Measurements from ENCODE around the gene DHDH. TPM values are rescaled to one million over a fixed set of nuclear protein-coding genes. Genes with fewer than 3 reads are reported as not detected.

DHDH gene
- total RNA-seq, 5 donors from 2014 or later (not counting 1 experiment from before 2014, with no cell fraction given): 0.93 to 1.7 (median 1.2) TPM

DNA sequence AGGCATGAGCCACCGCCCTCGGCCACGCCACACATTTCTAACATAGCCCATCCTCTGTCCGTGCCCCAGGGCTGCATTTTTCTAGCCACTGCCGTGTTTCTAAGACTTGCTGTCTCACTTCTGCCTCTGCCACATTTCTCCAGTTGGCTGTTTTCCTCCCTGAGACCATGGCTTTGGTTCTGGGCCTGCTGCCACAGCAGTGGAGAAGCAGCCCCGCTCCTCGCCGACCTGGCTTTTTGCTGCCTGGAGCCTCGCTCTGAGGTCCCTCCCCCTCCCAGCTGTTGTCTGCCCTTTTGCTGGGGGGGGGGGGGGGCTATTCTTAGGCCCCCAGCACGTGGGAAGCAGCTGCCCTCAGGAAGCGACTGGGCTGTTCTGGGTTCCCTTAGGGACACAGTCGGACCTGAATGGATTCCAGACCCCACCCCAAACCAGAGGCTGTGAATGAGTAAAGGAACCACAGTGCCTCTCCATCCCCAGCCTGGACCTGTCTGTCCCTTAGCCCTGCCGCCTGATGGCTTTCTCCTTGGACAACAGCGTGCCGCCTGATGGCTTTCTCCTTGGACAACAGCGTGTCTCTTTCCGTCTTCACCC lies 56.3 kb downstream of the DHDH start:
- POLR2A ChIA-PET: interaction anchor here in 1 of 2 donors (0.6 kb wide), 1 partner anchor 13 kb away, joined by 6 read pairs; no protein-coding TSS in a partner anchor
- H3K27me3 ChIP-seq (replicated peaks in 1 of 2; ENCODE audit: control insufficient read depth in 2 of 2, extremely low read depth in 1 of 2, insufficient read depth in 2 of 2, low read length in 1 of 2): no peaks in the 10 kb centered on the region
- H3K27ac Mint-ChIP-seq: no peak overlapping the region
- WGBS (ENCODE audit: insufficient coverage): over 99% methylated on average over 11 of the region's 17 CpGs
- no peaks in the 10 kb centered on the region for H3K9me3 Mint-ChIP-seq
- DNase-seq (no peak), ATAC-seq (replicated peaks in 1 of 4) (no peak)
- H3K27me3 Mint-ChIP-seq: no peaks in the 10 kb centered on the region
- H3K36me3 ChIP-seq (ENCODE audit: control insufficient read depth in 2 of 2, extremely low read depth in 1 of 2, insufficient read depth in 1 of 2, low read length in 1 of 2): peaks cover 4 to 18% of the 10 kb centered on the region in 2 donors
- H3K36me3 Mint-ChIP-seq: peaks cover 21% of the 10 kb centered on the region
- no peaks in the 10 kb centered on the region for H3K9me3 ChIP-seq
- H3K4me1 Mint-ChIP-seq: peaks cover 32 to 52% (median 35%) of the 10 kb centered on the region in 3 donors
- H3K27ac ChIP-seq (ENCODE audit: low read length): no peak overlapping the region
- H3K4me3 ChIP-seq (ENCODE audit: control insufficient read depth in 1 of 2, extremely low read depth in 1 of 2, low read length in 1 of 2): no peak overlapping the region
- no peak overlapping the region for H3K4me3 Mint-ChIP-seq
- CTCF ChIA-PET: no interaction called here
- H3K4me1 ChIP-seq (ENCODE audit: control insufficient read depth in 1 of 2, extremely low read depth in 1 of 2, insufficient read depth in 2 of 2, low read length in 2 of 2): peaks cover 3 to 36% of the 10 kb centered on the region in 2 experiments

DNA sequence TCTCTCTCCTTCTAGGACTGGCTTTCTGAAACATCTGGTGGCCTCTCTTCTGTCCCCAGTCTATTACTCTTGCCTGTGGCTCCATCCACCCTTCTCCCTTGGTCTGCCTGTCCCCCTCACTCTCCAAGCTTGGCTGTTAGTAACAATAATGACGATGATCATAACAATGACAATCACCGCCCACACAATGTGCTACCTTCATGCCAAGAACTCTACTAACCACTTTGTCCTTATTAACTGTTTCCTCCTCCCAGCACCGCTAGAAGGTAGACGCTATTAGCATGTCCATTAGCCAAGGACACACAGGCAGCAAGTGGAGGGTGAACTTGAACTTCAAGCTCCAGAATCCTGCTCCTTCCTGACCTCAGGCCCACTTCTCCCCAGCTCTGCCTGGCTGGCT lies 56.9 kb downstream of the DHDH start:
- no peaks in the 10 kb centered on the region for H3K27me3 ChIP-seq (replicated peaks in 1 of 2; ENCODE audit: control insufficient read depth in 2 of 2, extremely low read depth in 1 of 2, insufficient read depth in 2 of 2, low read length in 1 of 2)
- Mint-ChIP-seq H3K9me3 (no peaks in the 10 kb centered on the region), H3K36me3 (peaks cover 16% of the 10 kb centered on the region), H3K27me3 (no peaks in the 10 kb centered on the region), H3K27ac (peak overlapping the region in 1 of 2 donors; percentile 1), H3K4me3 (no peak overlapping the region), H3K4me1 (peaks cover 37 to 58% (median 41%) of the 10 kb centered on the region in 3 donors)
- no peaks in the 10 kb centered on the region for H3K9me3 ChIP-seq
- H3K27ac ChIP-seq (ENCODE audit: low read length): no peak overlapping the region
- CTCF ChIA-PET: no interaction called here
- H3K4me1 ChIP-seq (ENCODE audit: control insufficient read depth in 1 of 2, extremely low read depth in 1 of 2, insufficient read depth in 2 of 2, low read length in 2 of 2): peaks cover 3 to 39% of the 10 kb centered on the region in 2 experiments
- POLR2A ChIA-PET: no interaction called here
- H3K36me3 ChIP-seq (ENCODE audit: control insufficient read depth in 2 of 2, extremely low read depth in 1 of 2, insufficient read depth in 1 of 2, low read length in 1 of 2): peaks cover 0 to 12% of the 10 kb centered on the region in 2 donors
- ATAC-seq (replicated peaks in 1 of 4) (no peak), DNase-seq (no peak)
- WGBS (ENCODE audit: insufficient coverage): 88% methylated on average over 4 of the region's 4 CpGs
- no peak overlapping the region for H3K4me3 ChIP-seq (ENCODE audit: control insufficient read depth in 1 of 2, extremely low read depth in 1 of 2, low read length in 1 of 2)

DNA sequence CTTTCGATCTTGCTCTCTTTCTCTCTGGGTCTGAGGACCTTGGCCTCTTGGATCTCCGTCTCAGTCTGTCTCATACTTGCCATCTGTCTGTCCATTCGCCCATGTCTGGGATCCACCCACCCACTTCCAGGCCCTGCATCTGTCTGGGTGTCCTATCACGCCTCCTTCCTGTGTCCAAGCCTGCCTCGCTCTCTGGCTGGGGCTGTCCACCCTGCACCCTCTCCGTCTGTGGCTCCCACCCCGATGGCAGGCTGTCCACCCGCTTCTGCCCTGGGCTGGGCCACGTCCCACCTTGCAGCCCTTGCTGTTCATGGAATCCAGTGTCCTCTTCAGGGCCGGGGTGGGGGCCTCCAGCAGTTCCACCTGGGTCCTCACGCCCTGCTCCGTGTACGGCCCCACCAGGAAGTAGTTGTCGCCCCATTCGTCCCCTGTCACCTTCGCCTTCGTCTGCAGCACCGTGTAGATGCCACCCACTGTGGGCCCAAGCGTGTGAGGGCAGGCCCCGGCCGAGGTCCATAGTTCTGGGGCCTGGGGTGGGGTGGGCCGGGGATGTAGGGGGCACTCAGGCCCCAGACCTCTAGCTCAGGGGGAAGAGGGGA lies 57.6 kb downstream of the DHDH start:
- H3K9me3 ChIP-seq: no peaks in the 10 kb centered on the region
- peaks cover 37 to 59% (median 42%) of the 10 kb centered on the region in 3 donors for H3K4me1 Mint-ChIP-seq
- H3K4me3 ChIP-seq (ENCODE audit: control insufficient read depth in 1 of 2, extremely low read depth in 1 of 2, low read length in 1 of 2): no peak overlapping the region
- H3K9me3 Mint-ChIP-seq: no peaks in the 10 kb centered on the region
- peaks cover 0 to 10% of the 10 kb centered on the region in 2 donors for H3K36me3 ChIP-seq (ENCODE audit: control insufficient read depth in 2 of 2, extremely low read depth in 1 of 2, insufficient read depth in 1 of 2, low read length in 1 of 2)
- no peak overlapping the region for H3K27ac ChIP-seq (ENCODE audit: low read length)
- no peaks in the 10 kb centered on the region for H3K27me3 ChIP-seq (replicated peaks in 1 of 2; ENCODE audit: control insufficient read depth in 2 of 2, extremely low read depth in 1 of 2, insufficient read depth in 2 of 2, low read length in 1 of 2)
- H3K27me3 Mint-ChIP-seq: no peaks in the 10 kb centered on the region
- ATAC-seq (replicated peaks in 1 of 4) (no peak), DNase-seq (no peak)
- ChIA-PET POLR2A (no interaction called here), CTCF (interaction anchor here in 1 of 2 donors (0.6 kb wide), 2 partner anchors 11 to 231 kb away, joined by 3 read pairs; no protein-coding TSS in a partner anchor)
- 96% methylated on average over 22 of the region's 22 CpGs for WGBS (ENCODE audit: insufficient coverage)
- H3K4me1 ChIP-seq (ENCODE audit: control insufficient read depth in 1 of 2, extremely low read depth in 1 of 2, insufficient read depth in 2 of 2, low read length in 2 of 2): peaks cover 3 to 41% of the 10 kb centered on the region in 2 experiments
- peak overlapping the region in 2 of 3 donors; percentile 17 to 94 for H3K4me3 Mint-ChIP-seq
- peaks cover 14% of the 10 kb centered on the region for H3K36me3 Mint-ChIP-seq
- H3K27ac Mint-ChIP-seq: no peak overlapping the region

DNA sequence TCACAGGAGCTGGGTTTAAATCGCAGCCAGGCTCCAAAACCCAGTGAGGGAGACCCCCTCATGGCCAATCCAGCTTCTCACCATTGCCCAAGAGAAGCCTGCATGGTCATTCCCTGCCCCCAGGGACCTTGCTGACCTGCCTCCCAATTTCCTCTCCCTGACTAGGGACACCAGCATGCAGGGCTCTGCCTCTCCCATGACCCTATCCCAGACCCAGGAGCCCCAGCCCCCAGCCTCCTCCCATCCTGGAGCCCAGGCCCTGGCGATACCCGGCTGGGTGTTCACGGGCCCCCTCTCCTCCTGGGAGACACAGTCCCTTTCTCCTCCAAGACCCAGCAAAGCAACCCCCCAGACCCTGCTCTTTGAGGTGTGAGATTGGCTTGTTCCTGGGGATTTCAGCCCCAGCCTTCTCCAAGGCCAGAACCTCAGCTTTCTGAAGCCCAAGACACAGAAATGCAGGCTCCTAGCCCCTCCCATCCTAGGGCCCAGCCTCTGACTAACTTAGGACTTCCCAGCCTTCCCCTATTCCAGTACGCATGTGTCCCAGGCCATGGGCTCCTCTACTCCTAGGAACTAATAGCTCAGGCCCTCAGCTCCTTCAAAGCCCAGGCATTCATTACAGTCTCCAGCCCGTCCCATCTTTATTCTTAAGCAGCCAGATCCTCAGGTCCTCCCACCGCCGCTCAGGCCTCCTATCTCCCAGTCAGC lies 58.5 kb downstream of the DHDH start:
- ATAC-seq (replicated peaks in 1 of 4): no peak
- H3K27me3 ChIP-seq (replicated peaks in 1 of 2; ENCODE audit: control insufficient read depth in 2 of 2, extremely low read depth in 1 of 2, insufficient read depth in 2 of 2, low read length in 1 of 2): no peaks in the 10 kb centered on the region
- H3K36me3 ChIP-seq (ENCODE audit: control insufficient read depth in 2 of 2, extremely low read depth in 1 of 2, insufficient read depth in 1 of 2, low read length in 1 of 2): peaks cover 0 to 10% of the 10 kb centered on the region in 2 donors
- H3K9me3 ChIP-seq: no peaks in the 10 kb centered on the region
- no peak overlapping the region for H3K27ac ChIP-seq (ENCODE audit: low read length)
- Mint-ChIP-seq H3K36me3 (peaks cover 14% of the 10 kb centered on the region), H3K9me3 (no peaks in the 10 kb centered on the region), H3K27ac (peak overlapping the region; percentile 92 to 95), H3K27me3 (no peaks in the 10 kb centered on the region), H3K4me3 (peak overlapping the region; percentile 92 to 95 (median 94)), H3K4me1 (peaks cover 37 to 59% (median 44%) of the 10 kb centered on the region in 3 donors)
- POLR2A ChIA-PET: interaction anchor here in 1 of 2 donors (0.6 kb wide), 1 partner anchor 882 kb away, joined by 3 read pairs; the partner anchor contains the start of gene PLA2G4C
- CTCF ChIA-PET: interaction anchor here in 1 of 2 donors (0.6 to 1.9 kb wide), 3 partner anchors 9 to 232 kb away, joined by 3 to 16 read pairs (median 3); no protein-coding TSS in a partner anchor
- 49% methylated on average over 4 of the region's 8 CpGs for WGBS (ENCODE audit: insufficient coverage)
- H3K4me1 ChIP-seq (ENCODE audit: control insufficient read depth in 1 of 2, extremely low read depth in 1 of 2, insufficient read depth in 2 of 2, low read length in 2 of 2): peaks cover 3 to 41% of the 10 kb centered on the region in 2 experiments
- peak overlapping the region; percentile 84 to 95 for H3K4me3 ChIP-seq (ENCODE audit: control insufficient read depth in 1 of 2, extremely low read depth in 1 of 2, low read length in 1 of 2)
- no peak for DNase-seq

DNA sequence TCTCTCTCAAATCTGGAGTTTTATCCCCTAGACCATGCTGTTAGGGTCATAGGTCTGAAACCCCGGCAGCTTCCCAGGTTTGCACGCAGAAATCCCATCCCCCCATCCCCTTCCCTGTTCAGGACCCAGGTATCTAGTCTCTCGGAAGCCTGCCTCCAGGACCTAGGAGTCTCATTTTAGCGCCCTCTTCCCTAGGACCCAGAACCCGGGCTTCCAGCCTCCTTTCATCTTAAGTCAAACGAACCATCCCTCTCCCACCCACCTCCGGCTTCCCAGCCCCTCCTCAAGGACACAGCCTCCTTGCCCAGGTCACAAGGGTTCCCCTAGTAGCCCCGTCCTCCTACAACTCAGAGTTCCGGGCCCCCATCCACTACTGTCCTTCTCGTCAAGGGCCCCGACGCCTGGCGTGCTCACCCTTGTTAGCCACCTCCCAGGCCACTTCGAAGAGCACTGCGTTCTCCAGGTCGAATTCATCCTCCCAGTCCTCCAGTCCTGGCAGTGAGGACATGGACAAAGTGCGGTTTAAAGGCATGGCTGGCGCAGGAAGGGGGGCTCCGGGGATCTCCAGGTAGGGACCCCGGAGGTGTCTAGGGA lies 59.2 kb downstream of the DHDH start:
- DNase-seq: peak in 4 of 35 experiments; percentile 11 to 13 (median 11)

More for the DNA sequence above, 59.2 kb downstream of the DHDH start:
- ChIA-PET CTCF (interaction anchor here (0.9 to 1.9 kb wide), 18 partner anchors 9 to 858 kb away, joined by 3 to 16 read pairs (median 4); partner anchors contain the start of genes NUCB1 (in 1 of the 2) and PTOV1 (in 1 of the 2)), POLR2A (interaction anchor here in 1 of 2 donors (0.6 to 1.1 kb wide), 3 partner anchors 121 to 882 kb away, joined by 3 to 5 read pairs (median 3); partner anchors contain the start of gene PLA2G4C)
- H3K27me3 ChIP-seq (replicated peaks in 1 of 2; ENCODE audit: control insufficient read depth in 2 of 2, extremely low read depth in 1 of 2, insufficient read depth in 2 of 2, low read length in 1 of 2): no peaks in the 10 kb centered on the region
- peaks cover 0 to 10% of the 10 kb centered on the region in 2 donors for H3K36me3 ChIP-seq (ENCODE audit: control insufficient read depth in 2 of 2, extremely low read depth in 1 of 2, insufficient read depth in 1 of 2, low read length in 1 of 2)
- 0% methylated on average over 16 of the region's 20 CpGs for WGBS (ENCODE audit: insufficient coverage)
- peak overlapping the region; percentile 72 for H3K27ac ChIP-seq (ENCODE audit: low read length)
- peak overlapping the region; percentile 92 to 95 (median 94) for H3K4me3 Mint-ChIP-seq
- peak overlapping the region; percentile 92 to 95 for H3K27ac Mint-ChIP-seq
- peaks cover 3 to 41% of the 10 kb centered on the region in 2 experiments for H3K4me1 ChIP-seq (ENCODE audit: control insufficient read depth in 1 of 2, extremely low read depth in 1 of 2, insufficient read depth in 2 of 2, low read length in 2 of 2)
- peaks cover 37 to 57% (median 46%) of the 10 kb centered on the region in 3 donors for H3K4me1 Mint-ChIP-seq
- ATAC-seq (replicated peaks in 1 of 4): no peak
- H3K4me3 ChIP-seq (ENCODE audit: control insufficient read depth in 1 of 2, extremely low read depth in 1 of 2, low read length in 1 of 2): peak overlapping the region; percentile 84 to 95
- no peaks in the 10 kb centered on the region for H3K9me3 Mint-ChIP-seq
- peaks cover 11% of the 10 kb centered on the region for H3K36me3 Mint-ChIP-seq
- H3K9me3 ChIP-seq: no peaks in the 10 kb centered on the region
- H3K27me3 Mint-ChIP-seq: no peaks in the 10 kb centered on the region
